IgD-negative memory B cell (primary cell): ENCODE measurements around the gene CLPTM1L. TPM values are rescaled to one million over a fixed set of nuclear protein-coding genes. Genes with fewer than 3 reads are reported as not detected.
"Not testable (repeated sequence)": the region's sequence is repeated elsewhere in the genome, so short reads cannot be mapped to it uniquely, and the experiment has no call there.

ENCODE experiments used
- H3K27ac Mint-ChIP-seq, 3 donors: one replicate each; pipeline ENCODE4 v1.8.0; 2020 to 2022; ENCODE audit warnings: mild to moderate bottlenecking in 3 of 3, mixed read lengths in 3 of 3, moderate library complexity in 1 of 3
- H3K27me3 Mint-ChIP-seq: one replicate; pipeline ENCODE4 v1.8.0; 2021; ENCODE audit warnings: mixed read lengths
- H3K36me3 Mint-ChIP-seq: one replicate; pipeline ENCODE4 v1.8.0; 2020; ENCODE audit warnings: mild to moderate bottlenecking, mixed read lengths
- H3K4me1 Mint-ChIP-seq, 3 donors: one replicate each; pipeline ENCODE4 v1.8.0; 2020 to 2022; ENCODE audit warnings: mixed read lengths in 3 of 3, mild to moderate bottlenecking in 1 of 3
- H3K4me3 Mint-ChIP-seq, 4 donors: one replicate each; pipeline ENCODE4 v1.8.0; 2020 to 2022; ENCODE audit warnings: mild to moderate bottlenecking in 4 of 4, mixed read lengths in 4 of 4, moderate library complexity in 3 of 4
- H3K9me3 Mint-ChIP-seq, 3 donors: one replicate each; pipeline ENCODE4 v1.8.0; 2020 to 2021; ENCODE audit warnings: mixed read lengths in 3 of 3, mild to moderate bottlenecking in 1 of 3
- polyA plus RNA-seq: library from polyadenylated mRNA; unstranded; fragments of 300-500 nt; fragmentation: Illumina TruSeq; gene quantifications from one replicate; pipeline ENCODE4 v1.2.3, GENCODE V29; 2021

The CLPTM1L gene
- polyA plus RNA-seq, 1 donor from 2014 or later, result 25.7 TPM

GRCh38 chr5:1374679-1375055, 29.8 kb upstream of the CLPTM1L start:
- Mint-ChIP-seq H3K9me3 (no peaks in the 10 kb centered on the region), H3K27ac (no peak overlapping the region), H3K36me3 (peaks cover 5% of the 10 kb centered on the region), H3K27me3 (no peaks in the 10 kb centered on the region), H3K4me1 (peaks cover 16 to 33% (median 21%) of the 10 kb centered on the region in 3 donors), H3K4me3 (peak overlapping the region in 1 of 4 donors; percentile 43)

- Mint-ChIP-seq H3K9me3 (no peaks in the 10 kb centered on the region), H3K36me3 (peaks cover 6% of the 10 kb centered on the region), H3K4me1 (peaks cover 16 to 33% (median 21%) of the 10 kb centered on the region in 3 donors), H3K27me3 (no peaks in the 10 kb centered on the region), H3K27ac (no peak overlapping the region), H3K4me3 (peak overlapping the region in 2 of 4 donors; percentile 39 to 43)
Measured at GRCh38 chr5:1374030-1374678, 29.3 kb upstream of the CLPTM1L start.

GRCh38 chr5:1371972-1372342, 27.1 kb upstream of the CLPTM1L start:
- H3K4me1 Mint-ChIP-seq, result peaks cover 20 to 36% (median 26%) of the 10 kb centered on the region in 3 donors
- peak overlapping the region in 3 of 4 donors; percentile 9 to 60 (median 14) for H3K4me3 Mint-ChIP-seq
- H3K27ac Mint-ChIP-seq, result peak overlapping the region; percentile 23 to 88 (median 59)
- H3K36me3 Mint-ChIP-seq, H3K27me3 Mint-ChIP-seq, H3K9me3 Mint-ChIP-seq: not testable (repeated sequence)

- Mint-ChIP-seq H3K4me3 (peak overlapping the region in 3 of 4 donors; percentile 9 to 60 (median 14)), H3K36me3 (peaks cover 6% of the 10 kb centered on the region), H3K4me1 (peaks cover 24 to 40% (median 31%) of the 10 kb centered on the region in 3 donors), H3K27ac (peak overlapping the region; percentile 23 to 88 (median 59)), H3K27me3 (peaks cover 3% of the 10 kb centered on the region), H3K9me3 (no peaks in the 10 kb centered on the region)
Measured at GRCh38 chr5:1371218-1371971, 26.5 kb upstream of the CLPTM1L start.

GRCh38 chr5:1370006-1370405, 25.1 kb upstream of the CLPTM1L start:
- Mint-ChIP-seq H3K9me3 (no peaks in the 10 kb centered on the region), H3K27ac (no peak overlapping the region), H3K36me3 (peaks cover 4% of the 10 kb centered on the region), H3K4me1 (peaks cover 28 to 52% (median 37%) of the 10 kb centered on the region in 3 donors), H3K4me3 (no peak overlapping the region), H3K27me3 (peaks cover 8% of the 10 kb centered on the region)

GRCh38 chr5:1368756-1369155, 23.9 kb upstream of the CLPTM1L start:
- Mint-ChIP-seq H3K9me3 (no peaks in the 10 kb centered on the region), H3K36me3 (peaks cover 2% of the 10 kb centered on the region), H3K27ac (peak overlapping the region in 1 of 3 donors; percentile 77), H3K4me3 (no peak overlapping the region), H3K27me3 (peaks cover 17% of the 10 kb centered on the region), H3K4me1 (peaks cover 28 to 42% (median 34%) of the 10 kb centered on the region in 3 donors)

GRCh38 chr5:1368236-1368635, 23.3 kb upstream of the CLPTM1L start:
- Mint-ChIP-seq H3K36me3 (peaks cover 2% of the 10 kb centered on the region), H3K27ac (peak overlapping the region in 1 of 3 donors; percentile 77), H3K4me1 (peaks cover 28 to 39% (median 38%) of the 10 kb centered on the region in 3 donors), H3K9me3 (no peaks in the 10 kb centered on the region), H3K27me3 (peaks cover 22% of the 10 kb centered on the region), H3K4me3 (no peak overlapping the region)

- H3K36me3 Mint-ChIP-seq, result peaks cover 2% of the 10 kb centered on the region
- peak overlapping the region in 2 of 3 donors; percentile 15 to 44 for H3K27ac Mint-ChIP-seq
- H3K27me3 Mint-ChIP-seq, result peaks cover 26% of the 10 kb centered on the region
- no peaks in the 10 kb centered on the region for H3K9me3 Mint-ChIP-seq
- peaks cover 21 to 37% (median 30%) of the 10 kb centered on the region in 3 donors for H3K4me1 Mint-ChIP-seq
- peak overlapping the region in 2 of 4 donors; percentile 71 to 81 for H3K4me3 Mint-ChIP-seq
Measured at GRCh38 chr5:1367149-1367548, 22.2 kb upstream of the CLPTM1L start.

- Mint-ChIP-seq H3K4me3 (peak overlapping the region in 3 of 4 donors; percentile 3 to 81 (median 44)), H3K27me3 (peaks cover 28% of the 10 kb centered on the region), H3K36me3 (peaks cover 2% of the 10 kb centered on the region), H3K9me3 (no peaks in the 10 kb centered on the region), H3K4me1 (peaks cover 16 to 31% (median 24%) of the 10 kb centered on the region in 3 donors), H3K27ac (peak overlapping the region in 2 of 3 donors; percentile 15 to 16)
Measured at GRCh38 chr5:1366514-1366913, 21.6 kb upstream of the CLPTM1L start.

GRCh38 chr5:1364211-1364610, 19.3 kb upstream of the CLPTM1L start:
- H3K4me1 Mint-ChIP-seq, result peaks cover 12 to 30% (median 22%) of the 10 kb centered on the region in 3 donors
- peaks cover 32% of the 10 kb centered on the region for H3K27me3 Mint-ChIP-seq
- no peaks in the 10 kb centered on the region for H3K36me3 Mint-ChIP-seq
- H3K27ac Mint-ChIP-seq, result no peak overlapping the region
- H3K4me3 Mint-ChIP-seq, result peak overlapping the region in 1 of 4 donors; percentile 58
- no peaks in the 10 kb centered on the region for H3K9me3 Mint-ChIP-seq

GRCh38 chr5:1363581-1363980, 18.7 kb upstream of the CLPTM1L start:
- Mint-ChIP-seq H3K4me1 (peaks cover 12 to 30% (median 22%) of the 10 kb centered on the region in 3 donors), H3K9me3 (no peaks in the 10 kb centered on the region), H3K27me3 (peaks cover 32% of the 10 kb centered on the region), H3K36me3 (no peaks in the 10 kb centered on the region), H3K27ac (no peak overlapping the region), H3K4me3 (peak overlapping the region in 1 of 4 donors; percentile 3)

- Mint-ChIP-seq H3K9me3 (no peaks in the 10 kb centered on the region), H3K36me3 (no peaks in the 10 kb centered on the region), H3K27ac (no peak overlapping the region), H3K4me1 (peaks cover 12 to 30% (median 22%) of the 10 kb centered on the region in 3 donors), H3K4me3 (no peak overlapping the region), H3K27me3 (peaks cover 31% of the 10 kb centered on the region)
Measured at GRCh38 chr5:1363160-1363559, 18.3 kb upstream of the CLPTM1L start.

GRCh38 chr5:1362242-1363015, 17.5 kb upstream of the CLPTM1L start:
- H3K9me3 Mint-ChIP-seq, result no peaks in the 10 kb centered on the region
- no peak overlapping the region for H3K27ac Mint-ChIP-seq
- H3K4me3 Mint-ChIP-seq, result peak overlapping the region in 1 of 4 donors; percentile 25
- no peaks in the 10 kb centered on the region for H3K36me3 Mint-ChIP-seq
- peaks cover 12 to 28% (median 22%) of the 10 kb centered on the region in 3 donors for H3K4me1 Mint-ChIP-seq
- peaks cover 30% of the 10 kb centered on the region for H3K27me3 Mint-ChIP-seq

- Mint-ChIP-seq H3K9me3 (no peaks in the 10 kb centered on the region), H3K27ac (no peak overlapping the region), H3K4me1 (peaks cover 0 to 15% (median 9%) of the 10 kb centered on the region in 3 donors), H3K36me3 (no peaks in the 10 kb centered on the region), H3K27me3 (peaks cover 25% of the 10 kb centered on the region), H3K4me3 (no peak overlapping the region)
Measured at GRCh38 chr5:1360861-1361260, 16.0 kb upstream of the CLPTM1L start.

GRCh38 chr5:1360367-1360766, 15.5 kb upstream of the CLPTM1L start:
- H3K36me3 Mint-ChIP-seq, H3K9me3 Mint-ChIP-seq, H3K4me3 Mint-ChIP-seq, H3K27ac Mint-ChIP-seq: not testable (repeated sequence)
- Mint-ChIP-seq H3K27me3 (peaks cover 24% of the 10 kb centered on the region), H3K4me1 (peaks cover 0 to 11% (median 5%) of the 10 kb centered on the region in 3 donors)
